ENCODE results near the gene SLC8A2. TPM values are rescaled to one million over a fixed set of nuclear protein-coding genes. Genes with fewer than 3 reads are reported as not detected.
"Not testable (repeated sequence)": the region's sequence is repeated elsewhere in the genome, so short reads cannot be mapped to it uniquely, and the experiment has no call there.

SLC8A2 gene
- total RNA-seq, 1 donor from 2014 or later, result 5.1 TPM

- DNase-seq (ENCODE audit: low spot score), result not testable (repeated sequence)
Measured at GRCh38 chr19:47411696-47412095, 60.0 kb downstream of the SLC8A2 start.

GRCh38 chr19:47411101-47411500 lies 60.6 kb downstream of the SLC8A2 start:
- DNase-seq (ENCODE audit: low spot score), result no peak

GRCh38 chr19:47408156-47408938 lies 63.3 kb downstream of the SLC8A2 start:
- DNase-seq (ENCODE audit: low spot score), result no peak

- DNase-seq (ENCODE audit: low spot score), result no peak
Measured at GRCh38 chr19:47407417-47407774, 64.3 kb downstream of the SLC8A2 start.

DNA sequence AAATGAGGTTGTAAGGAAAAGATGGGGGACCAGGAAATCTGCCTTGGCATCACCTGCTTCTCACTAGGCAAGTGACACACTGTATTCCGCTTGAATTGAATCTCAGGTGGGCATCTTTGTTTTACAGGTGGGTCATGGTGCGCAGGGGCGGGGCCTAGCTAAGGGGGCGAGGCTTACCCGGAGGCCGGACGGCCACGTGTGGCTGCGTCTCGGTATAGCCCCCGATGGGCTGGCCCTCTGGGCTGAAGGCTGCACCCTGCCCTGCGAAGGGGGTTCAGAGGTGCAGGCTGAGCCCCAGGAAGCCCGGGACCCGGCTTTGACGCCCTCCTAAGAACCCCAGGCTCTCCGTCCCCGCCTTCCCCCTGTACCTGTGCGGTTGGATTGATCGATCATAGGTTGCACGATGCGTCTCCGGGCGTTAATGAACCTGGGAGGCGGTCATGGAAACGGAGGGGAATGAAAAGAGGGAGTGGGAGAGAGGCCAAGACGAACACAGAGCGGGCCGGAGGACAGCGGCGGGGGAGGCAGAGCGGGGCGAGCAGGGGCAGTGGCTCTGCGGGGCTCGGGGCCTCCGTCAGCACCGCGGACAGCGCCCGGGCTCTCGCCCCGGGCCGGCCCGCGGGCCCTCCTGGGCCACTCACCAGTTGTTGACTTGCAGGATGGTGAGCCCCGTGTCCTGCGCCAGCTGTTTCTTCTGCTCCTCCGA lies 64.8 kb downstream of the SLC8A2 start:
- no peak for DNase-seq (ENCODE audit: low spot score)

DNA sequence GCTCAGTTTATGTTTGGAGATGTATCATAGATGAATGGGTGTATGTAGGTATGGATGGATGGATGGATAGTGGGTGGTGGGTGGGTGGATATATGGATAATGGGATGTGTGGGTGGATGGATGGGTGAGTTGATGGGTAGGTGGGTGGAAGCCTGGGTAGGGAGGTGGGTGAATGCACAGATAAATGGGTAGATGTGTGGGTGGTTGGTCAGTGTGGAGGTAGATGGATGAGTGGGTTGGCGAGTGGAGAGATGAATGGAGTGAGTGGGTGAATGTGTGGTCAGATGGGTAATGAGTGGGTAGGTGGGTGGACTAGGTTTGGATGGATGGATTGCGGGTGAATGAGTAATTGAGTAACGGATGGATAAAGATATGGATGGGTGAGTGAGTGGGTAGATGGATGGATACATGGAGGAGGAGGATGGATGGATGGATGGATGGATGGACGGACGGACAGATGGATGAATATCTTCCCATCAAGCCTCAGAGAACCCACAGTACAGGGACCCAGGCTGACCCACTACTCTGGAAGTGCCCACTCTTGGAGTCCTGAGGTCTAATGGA lies 65.8 kb downstream of the SLC8A2 start:
- no peak for DNase-seq (ENCODE audit: low spot score)

GRCh38 chr19:47405197-47405550 lies 66.5 kb downstream of the SLC8A2 start:
- DNase-seq (ENCODE audit: low spot score), result no peak

DNA sequence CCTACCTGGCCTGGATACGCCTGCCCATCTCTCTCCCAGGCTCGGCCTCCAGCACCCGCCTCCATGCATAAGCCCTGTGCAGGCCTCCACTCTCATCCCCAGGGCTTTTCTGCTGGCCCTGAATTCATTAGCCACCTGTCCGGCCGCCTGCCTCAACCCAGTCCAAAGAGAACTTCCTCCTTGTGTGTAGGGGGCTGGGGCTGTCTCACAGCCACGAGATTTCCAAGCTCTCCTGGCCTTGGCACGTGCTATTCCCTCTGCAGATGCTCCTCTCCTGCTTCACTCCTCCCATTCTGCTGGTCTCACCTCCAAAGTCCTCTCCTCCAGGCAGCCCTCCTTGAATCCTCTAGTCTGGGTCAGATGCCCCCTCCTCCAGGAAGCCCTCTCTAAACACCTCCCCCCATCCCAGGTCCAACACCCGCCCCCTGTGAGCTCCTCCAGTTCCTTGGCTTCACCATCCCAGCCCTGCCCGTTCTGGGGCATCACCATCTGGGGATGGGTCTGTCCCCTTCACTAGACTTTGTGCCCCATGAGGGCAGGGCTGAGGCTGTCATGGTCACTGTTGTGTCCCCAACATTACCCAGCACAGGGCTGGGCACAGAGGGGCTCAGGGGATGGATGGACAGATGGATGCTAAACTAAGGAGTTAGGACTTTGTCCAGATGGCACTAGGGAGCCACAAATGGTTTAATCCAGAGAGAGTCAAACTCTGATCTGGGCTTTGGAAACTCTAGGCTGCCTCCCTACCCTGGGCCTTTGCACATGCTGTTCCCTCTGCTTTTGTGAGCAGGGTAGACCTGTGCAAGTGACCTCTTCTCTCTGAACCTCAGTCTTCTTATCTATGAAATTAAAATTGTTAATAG lies 67.1 kb downstream of the SLC8A2 start:
- no peak for DNase-seq (ENCODE audit: low spot score)

GRCh38 chr19:47402504-47402903 lies 69.2 kb downstream of the SLC8A2 start:
- DNase-seq (ENCODE audit: low spot score), result no peak

- no peak for DNase-seq (ENCODE audit: low spot score)
Measured at GRCh38 chr19:47398707-47399597, 72.7 kb downstream of the SLC8A2 start.

DNA sequence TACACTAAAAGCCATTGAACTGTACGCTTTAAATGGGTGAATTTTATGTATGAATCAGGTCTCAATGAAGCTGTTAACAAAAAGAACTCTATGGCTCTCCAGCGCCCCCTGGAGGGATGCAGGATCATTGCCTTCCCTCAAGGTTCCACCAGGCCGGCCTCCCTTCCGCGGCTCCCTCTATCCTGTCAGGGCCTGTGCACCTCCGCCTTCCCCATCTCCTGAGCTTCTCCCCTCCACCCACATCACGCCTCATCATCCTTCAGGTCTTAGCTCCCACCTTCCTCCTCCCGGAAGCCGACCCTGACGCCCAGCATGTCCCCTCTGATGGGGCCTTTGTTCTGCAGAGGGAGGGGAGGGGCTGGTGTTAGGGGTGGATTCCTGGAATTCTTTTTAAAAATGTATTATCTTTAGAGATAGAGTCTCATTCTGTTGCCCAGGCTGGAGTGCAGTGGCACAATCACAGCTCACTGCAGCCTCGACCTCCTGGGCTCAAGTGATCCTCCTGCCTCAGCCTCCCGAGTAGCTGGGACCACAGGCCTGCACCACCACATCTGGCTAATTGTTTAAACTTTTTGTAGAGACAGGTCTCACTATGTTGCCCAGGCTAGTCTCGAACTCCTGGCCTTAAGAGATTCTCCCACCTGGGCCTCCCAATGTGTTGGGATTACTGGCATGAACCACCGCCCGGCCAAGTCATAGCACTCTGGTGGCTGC lies 80.0 kb downstream of the SLC8A2 start:
- peak; percentile 63 for DNase-seq (ENCODE audit: low spot score)

DNA sequence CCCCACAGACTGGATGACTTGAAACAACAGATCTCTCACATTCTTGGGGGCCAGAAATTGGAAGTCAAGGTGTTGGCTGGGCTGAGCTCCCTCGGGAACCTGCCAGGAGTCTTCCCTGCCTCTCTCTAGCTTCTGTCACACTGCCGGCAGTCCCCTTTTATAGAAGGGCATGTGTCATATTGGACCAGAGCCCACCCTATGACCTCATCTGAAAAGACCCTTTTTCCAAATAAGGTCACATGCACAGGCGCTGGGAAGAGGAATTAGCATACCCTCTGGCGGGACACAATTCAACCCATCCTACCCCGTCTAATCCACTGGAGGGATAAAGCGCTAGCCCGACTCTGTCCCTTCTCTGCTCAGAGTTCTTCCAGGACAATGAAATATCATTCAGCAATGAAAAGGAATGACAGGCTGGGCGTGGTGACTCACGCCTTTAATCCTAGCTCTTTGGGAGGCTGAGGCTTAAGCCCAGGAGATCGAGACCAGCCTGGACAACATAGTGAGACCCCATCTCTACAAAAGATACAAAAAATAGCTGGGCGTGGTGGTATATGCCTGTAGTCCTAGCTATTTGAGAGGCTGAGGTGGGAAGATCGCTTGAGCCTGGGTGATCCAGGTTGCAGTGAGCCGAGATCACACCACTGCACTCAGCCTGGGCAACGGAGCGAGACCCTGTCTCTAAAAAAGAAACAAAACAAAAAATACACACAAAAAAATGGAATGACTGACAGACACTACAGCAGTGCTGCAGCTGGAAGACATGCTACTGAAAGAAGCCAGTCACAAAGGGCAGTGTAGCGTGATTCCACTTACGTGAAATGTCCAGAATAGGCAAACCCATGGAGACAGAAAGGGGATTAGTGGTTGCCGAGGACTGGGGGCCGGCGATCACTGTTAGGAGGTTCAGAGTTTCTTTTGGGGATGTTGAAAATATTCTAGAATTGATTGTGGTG lies 80.9 kb downstream of the SLC8A2 start:
- DNase-seq (ENCODE audit: low spot score), result no peak

DNA sequence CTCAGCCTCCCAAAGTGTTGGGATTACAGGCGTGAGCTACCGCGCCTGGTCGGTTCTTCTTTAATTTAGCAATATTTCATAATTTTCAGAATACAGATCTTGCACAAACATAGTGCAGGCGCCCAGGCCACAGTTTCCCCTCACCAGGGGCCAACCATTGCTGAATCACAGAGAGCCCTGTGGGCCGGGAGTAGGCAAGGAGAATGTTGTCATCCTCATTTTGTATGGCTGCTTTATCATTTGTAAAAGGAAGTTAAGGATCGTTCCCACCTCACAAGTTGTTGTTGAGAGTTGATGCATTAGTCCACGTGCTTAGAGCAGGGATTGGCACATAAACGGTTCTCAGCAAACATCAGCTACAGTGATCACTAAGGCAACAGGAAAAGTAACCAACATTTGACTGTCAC lies 82.5 kb downstream of the SLC8A2 start:
- DNase-seq (ENCODE audit: low spot score), result no peak

GRCh38 chr19:47388721-47389120 lies 83.0 kb downstream of the SLC8A2 start:
- not testable (repeated sequence) for DNase-seq (ENCODE audit: low spot score)

- DNase-seq (ENCODE audit: low spot score), result not testable (repeated sequence)
Measured at GRCh38 chr19:47387623-47388022, 84.1 kb downstream of the SLC8A2 start.

GRCh38 chr19:47386582-47386981 lies 85.1 kb downstream of the SLC8A2 start:
- not testable (repeated sequence) for DNase-seq (ENCODE audit: low spot score)

DNA sequence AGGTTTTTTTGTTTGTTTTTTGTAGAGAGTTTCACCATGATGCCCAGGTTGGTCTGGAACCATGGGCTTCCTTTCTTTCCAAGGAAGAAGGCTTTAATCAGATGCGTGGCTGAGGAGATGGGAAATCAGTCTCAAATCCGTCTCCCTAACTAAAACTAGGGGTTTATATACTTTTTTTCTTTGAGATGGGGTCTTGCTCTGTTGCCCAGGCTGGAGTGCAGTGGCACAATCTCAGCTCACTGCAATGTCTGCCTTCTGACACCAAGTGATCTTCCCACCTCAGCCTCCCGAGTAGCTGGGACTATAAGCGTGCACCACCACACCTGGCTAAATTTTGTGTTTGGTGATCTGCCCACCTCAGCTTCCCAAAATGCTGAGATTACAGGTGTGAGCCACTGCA lies 87.2 kb downstream of the SLC8A2 start:
- DNase-seq (ENCODE audit: low spot score), result not testable (repeated sequence)

- DNase-seq (ENCODE audit: low spot score), result not testable (repeated sequence)
Measured at GRCh38 chr19:47383890-47384289, 87.8 kb downstream of the SLC8A2 start.

DNA sequence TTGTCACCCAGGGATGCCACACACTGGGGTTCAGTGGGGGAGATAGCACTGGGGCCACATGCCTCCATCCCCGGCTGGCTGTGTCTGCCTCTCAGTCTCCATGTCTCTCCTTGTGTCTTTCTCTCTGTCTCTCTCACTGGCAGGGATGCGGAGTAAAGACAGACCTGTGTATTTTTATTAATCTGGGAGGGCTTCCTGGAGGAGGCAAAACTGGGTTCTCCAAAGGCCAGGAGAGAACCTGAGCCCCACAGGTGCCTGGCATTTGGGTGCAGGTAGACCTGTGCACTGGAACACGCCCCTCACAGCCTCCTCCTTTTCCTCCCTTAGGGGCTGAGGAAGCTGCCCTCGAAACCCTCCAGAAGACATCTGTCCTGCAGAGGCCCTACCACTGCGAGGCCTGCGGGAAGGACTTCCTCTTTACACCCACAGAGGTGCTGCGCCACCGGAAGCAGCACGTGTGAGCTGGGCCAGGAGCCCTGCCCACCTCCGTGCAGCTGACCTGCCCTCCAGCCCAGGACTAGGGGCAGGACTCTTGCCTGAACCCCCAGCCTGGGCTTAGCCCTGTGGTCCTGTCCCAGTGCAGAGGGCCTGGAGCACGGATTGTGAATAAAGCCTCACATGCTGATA lies 89.9 kb downstream of the SLC8A2 start:
- no peak for DNase-seq (ENCODE audit: low spot score)
